Fibroblast of skin of left biceps (primary cell): ENCODE results near the gene PIK3C2A.
A peak's percentile ranks its signal among the peaks of the same experiment; 100 is the strongest.

ENCODE experiments used
- DNase-seq, 2 experiments: peaks; one replicate each; pipeline ENCODE4 v3.0.0-alpha.2; 2013; ENCODE audit warnings: low read depth in 2 of 2

Gene PIK3C2A

DNA sequence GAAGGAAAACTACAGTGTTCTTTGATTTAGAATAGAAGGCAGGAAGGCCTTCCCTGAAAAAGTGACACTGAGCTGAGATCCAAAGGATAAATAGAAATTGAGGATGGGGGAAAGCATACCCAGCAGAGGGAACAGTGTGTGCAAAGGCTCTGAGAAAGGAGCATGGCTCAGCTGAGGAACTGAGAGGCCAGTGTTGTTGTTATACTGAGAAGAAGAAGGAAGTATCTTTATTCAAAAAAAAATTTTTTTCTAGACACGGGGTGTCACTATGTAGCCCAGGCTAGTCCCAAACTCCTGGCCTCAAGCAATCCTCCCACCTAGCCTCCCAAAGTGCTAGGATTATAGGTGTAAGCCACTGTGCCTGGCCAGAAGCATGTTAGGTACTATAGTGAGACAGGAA is 3.5 kb upstream of the PIK3C2A start:
- DNase-seq: no peak

- DNase-seq: no peak
Measured at GRCh38 chr11:17209939-17210245, 2.1 kb upstream of the PIK3C2A start.

GRCh38 chr11:17208257-17208999 is 642 bp upstream of the PIK3C2A start:
- DNase-seq: no peak

- DNase-seq: no peak
Measured at GRCh38 chr11:17206463-17206862, 1.3 kb downstream of the PIK3C2A start.

GRCh38 chr11:17197431-17197898 is 10.3 kb downstream of the PIK3C2A start:
- DNase-seq: no peak

DNA sequence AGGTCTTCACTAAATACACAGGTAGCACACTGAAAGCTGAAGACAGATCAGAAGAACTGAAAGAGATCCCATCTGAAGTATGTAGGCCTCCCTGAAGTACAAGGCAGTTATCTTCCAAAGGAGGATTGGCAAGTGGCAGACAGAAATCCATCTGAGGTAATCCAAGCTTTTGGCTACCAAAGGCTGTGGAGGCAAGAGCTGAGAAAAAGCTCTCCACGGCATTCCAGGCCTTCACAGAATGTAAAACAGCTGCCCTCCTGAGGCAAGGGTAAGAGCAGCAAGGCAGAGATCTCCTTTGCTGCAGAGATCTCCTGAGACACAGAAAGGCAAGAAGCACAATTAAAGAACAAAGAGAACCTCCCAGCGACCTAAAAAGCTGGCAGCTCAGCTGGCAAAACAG is 19.1 kb downstream of the PIK3C2A start:
- DNase-seq: no peak

DNA sequence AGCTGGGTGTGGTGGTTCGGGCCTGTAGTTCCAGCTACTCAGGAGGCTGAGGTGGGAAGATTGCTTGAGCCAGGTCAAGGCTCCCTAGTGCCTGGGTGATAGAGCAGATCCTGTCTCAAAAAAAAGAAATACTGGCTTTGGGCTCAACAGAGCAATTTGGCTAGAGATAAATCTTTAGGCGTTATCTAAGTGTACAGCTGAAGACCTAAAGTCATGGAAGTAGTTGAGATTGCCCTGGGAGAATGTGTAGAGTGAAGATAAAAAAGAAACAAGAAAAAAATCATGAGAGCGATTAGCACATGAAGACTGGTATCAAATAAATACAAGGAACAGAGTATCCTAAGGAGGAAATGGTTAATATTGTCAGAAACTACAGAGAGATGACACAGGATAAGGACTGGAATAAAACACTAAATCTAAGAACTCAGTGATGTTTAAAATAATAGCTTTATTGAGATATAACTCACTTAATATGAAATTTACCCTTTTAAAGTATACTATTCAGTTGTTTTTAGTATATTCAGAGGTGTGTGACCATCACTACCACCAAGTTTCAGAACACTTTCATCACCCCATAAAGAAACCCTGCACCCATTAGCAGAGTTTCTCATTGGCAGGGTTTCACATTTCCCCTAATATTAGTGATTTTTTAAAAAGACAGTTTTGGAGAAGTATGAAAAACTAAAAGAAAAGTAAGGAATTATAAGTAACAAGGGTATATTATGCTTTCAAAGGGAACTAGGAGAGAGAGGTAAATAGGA is 20.7 kb downstream of the PIK3C2A start:
- no peak for DNase-seq

GRCh38 chr11:17185938-17186337 is 21.8 kb downstream of the PIK3C2A start:
- DNase-seq: no peak

GRCh38 chr11:17184882-17185587 is 22.8 kb downstream of the PIK3C2A start:
- no peak for DNase-seq

GRCh38 chr11:17183836-17184235 is 23.9 kb downstream of the PIK3C2A start:
- no peak for DNase-seq

GRCh38 chr11:17179970-17180369 is 27.8 kb downstream of the PIK3C2A start:
- DNase-seq: no peak

- DNase-seq: no peak
Measured at GRCh38 chr11:17173332-17173731, 34.5 kb downstream of the PIK3C2A start.

DNA sequence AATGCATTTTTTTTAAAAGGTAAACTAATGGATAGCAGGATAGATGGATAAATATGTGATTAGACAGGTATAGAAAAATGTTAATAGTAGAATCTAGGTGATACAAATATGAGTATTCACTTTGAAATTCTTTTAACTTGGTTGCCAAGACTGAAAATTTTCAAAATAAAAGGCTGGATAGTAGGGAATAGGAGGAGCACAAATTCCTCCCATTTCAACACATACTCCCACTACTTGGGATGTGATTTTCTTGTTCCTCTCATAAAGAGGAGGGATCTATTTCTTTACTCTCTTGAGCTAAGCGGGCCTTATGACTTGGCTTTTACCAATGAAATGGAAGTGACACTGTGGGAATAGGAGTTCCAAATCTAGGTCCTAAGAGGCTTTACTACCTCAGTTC is 35.9 kb downstream of the PIK3C2A start:
- no peak for DNase-seq

DNA sequence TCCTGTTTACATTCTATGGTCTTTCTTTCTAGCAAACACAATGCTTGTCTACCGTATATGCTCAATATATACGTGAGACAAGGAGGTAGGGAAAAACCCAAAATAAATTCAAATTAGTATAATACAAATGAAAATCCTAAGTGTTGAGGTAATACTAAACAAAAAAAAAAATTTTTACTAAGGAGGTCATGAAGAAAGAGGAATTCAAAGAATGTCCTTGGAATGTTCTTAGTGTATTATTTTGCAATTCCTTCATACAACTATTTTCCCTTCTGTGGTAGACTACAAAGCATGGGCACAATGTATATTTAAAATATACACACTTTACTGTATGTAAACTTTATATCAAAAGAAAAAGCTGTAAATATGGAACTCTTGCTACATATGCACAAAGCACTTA is 36.4 kb downstream of the PIK3C2A start:
- peak; percentile 33 to 36 for DNase-seq

DNA sequence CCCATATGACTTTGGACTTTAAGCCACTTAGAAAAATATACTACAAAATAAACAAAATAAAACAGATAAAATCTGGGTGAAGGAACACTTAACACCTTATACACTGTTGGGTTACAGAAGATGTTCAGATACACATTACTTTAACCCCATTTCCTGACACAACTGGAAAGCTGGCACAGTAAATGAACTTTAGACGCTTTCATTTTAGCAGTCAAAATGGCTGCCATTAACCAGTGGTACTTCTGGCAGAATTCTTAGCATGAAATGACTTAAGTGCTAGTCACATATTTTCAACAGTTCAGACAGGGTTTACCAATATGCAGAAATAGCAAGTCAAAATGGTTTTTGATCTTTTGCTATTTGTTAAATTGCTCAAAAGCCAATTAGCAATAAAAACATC is 37.9 kb downstream of the PIK3C2A start:
- no peak for DNase-seq

DNA sequence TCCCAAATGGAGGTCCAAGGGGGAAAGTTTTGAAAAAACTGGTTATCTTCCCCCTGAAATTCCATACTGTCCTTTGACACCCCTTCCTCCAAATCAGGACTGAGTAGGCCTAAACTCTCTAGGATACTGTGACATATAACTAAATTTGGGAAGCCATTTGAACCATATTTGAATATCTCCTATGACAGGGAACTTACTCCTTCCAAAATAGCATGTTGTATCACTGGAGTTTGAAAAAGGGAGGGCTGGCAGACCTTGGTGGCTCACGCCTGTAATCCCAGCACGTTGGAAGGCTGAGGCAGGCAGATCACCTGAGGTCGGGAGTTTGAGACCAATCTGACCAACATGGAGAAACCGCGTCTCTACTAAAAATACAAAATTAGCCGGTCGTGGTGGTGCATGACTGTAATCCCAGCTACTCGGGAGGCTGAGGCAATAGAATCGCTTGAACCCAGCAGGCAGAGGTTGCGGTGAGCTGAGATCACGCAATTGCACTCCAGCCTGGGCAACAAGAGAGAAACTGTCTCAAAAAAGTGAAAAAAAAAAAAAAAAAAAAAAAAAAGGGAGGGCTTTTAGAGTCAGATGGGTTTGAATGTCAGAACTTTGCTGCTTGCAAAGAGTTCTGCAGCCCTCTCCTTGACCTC is 42.4 kb downstream of the PIK3C2A start:
- DNase-seq: no peak

DNA sequence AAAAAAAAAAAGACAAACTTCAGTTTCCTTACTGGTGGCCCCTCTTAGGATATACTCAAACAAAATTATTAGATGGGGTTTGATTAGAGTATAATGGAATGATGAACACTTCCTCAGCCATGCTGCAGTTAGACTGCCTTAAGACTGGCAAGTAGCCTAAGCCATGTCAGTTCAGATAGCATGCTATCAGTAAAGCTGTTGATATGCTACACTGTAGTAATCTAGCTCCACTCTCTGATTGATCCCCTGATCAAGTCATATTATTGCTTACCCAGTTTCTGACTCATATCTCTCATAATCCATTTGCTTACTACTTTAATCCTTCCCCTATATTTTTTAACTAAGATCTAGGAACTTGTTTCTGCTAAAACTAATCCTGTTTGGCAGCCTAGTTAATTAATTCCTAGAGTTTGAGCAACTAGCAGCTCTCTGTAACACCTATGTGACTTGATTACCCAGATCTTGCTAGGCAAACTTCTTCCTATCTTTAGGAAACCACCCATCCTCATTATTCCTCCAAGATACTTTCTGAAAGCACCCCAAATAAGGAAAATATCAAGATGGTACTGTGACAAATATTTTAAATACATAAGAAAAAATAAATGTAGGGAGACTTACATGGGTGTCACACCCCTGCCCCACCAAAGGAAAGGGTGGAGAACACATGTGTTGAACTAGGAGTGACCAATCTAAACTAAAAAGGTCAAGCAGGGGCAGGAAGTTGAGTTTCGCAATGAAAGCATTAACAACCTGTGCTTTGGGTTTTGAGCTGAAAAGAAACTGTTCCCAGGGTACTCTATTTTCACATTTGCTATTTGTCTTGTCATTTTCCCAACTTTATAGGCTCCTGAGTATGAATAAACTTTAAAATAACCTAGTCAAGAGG is 43.2 kb downstream of the PIK3C2A start:
- DNase-seq: no peak

DNA sequence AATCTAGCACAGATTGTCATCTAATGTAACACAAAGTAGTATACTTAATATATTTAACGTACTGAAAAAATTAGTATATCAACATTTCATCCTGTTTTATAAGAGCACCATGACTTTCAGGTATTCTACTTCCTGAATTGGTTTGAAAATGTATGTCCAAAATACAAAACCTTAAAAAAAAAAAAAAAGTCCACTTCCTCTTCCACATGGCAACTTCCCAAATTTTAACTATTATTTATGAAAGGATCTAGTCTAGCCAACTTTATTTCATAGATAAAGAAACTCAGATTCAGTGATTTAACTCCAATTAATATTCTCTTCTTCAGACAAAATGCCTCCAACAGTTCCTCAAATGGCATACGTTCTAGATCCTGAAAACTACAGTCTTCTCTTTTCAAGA is 44.0 kb downstream of the PIK3C2A start:
- DNase-seq: no peak

GRCh38 chr11:17163291-17163690 is 44.5 kb downstream of the PIK3C2A start:
- DNase-seq: no peak

- no peak for DNase-seq
Measured at GRCh38 chr11:17162376-17162775, 45.4 kb downstream of the PIK3C2A start.

GRCh38 chr11:17161515-17161914 is 46.3 kb downstream of the PIK3C2A start:
- DNase-seq: no peak
